ENCODE results near the gene PPT2. TPM values are rescaled to one million over a fixed set of nuclear protein-coding genes. Genes with fewer than 3 reads are reported as not detected.
"Not testable (repeated sequence)": the region's sequence is repeated elsewhere in the genome, so short reads cannot be mapped to it uniquely, and the experiment has no call there.

The PPT2 gene
- polyA plus RNA-seq, 3 donors, result 34.4 to 56.0 (median 44.0) TPM

GRCh38 chr6:32118782-32119628 lies 34.9 kb upstream of the PPT2 start:
- DNase-seq, result peak; percentile 78

DNA sequence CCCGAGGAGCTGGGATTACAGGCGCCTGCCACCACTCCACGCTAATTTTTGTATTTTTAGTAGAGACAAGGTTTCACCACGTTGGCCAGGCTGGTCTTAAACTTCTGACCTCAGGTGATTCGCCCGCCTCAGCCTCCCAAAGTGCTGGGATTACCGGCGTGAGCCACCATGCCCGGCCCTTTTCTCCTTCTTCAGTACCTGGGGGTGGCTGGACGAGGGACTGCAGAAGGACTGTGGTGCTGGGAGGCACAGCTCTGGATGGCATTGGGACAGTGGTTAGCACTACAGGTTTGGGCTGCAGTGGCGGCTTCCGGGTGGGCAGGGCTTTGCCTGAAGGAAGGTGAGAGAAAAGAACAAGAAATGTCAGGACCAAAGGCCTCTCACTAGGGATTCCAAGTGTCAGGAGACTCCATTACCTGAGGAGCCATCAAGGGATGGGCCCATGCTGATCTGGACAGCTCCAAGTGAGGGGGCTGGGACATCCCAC lies 33.3 kb upstream of the PPT2 start:
- no peak for DNase-seq

DNA sequence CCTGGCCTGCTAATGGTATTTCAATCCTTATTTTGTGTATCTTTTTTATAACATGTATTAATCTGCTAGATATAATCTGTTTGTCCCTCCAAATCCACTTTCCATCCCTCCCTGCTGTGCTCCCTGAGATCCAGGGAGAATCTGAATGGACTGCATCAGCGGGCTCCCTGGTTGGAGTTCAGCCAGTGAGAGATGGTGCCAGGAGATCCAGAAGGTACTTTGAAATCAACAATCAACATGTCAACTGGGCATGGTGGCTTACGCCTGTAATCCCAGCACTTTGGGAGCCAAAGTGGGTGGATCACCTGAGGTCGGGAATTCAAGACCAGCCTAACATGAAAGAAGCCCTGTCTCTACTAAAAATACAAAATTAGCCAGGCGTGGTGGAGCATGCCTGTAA lies 30.3 kb upstream of the PPT2 start:
- no peak for DNase-seq

DNA sequence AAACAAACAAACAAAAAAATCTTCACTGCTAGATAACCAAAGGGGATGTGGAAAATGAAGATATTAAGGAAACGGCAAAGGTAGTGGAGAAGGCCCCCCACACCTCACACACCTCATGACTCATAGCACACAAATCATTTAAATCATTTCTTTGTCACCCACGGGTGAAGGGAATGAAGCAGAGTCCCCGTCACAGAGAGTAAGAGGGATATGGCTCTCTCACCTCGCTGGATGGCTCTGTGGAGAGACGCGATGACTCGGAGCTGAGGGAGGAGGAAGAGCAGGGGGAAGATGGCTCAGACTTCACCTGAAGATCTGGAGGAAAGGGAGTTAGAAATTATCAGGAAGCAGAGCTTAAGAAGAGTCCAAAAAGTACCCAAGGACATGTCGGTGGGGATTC lies 27.1 kb upstream of the PPT2 start:
- no peak for DNase-seq

DNA sequence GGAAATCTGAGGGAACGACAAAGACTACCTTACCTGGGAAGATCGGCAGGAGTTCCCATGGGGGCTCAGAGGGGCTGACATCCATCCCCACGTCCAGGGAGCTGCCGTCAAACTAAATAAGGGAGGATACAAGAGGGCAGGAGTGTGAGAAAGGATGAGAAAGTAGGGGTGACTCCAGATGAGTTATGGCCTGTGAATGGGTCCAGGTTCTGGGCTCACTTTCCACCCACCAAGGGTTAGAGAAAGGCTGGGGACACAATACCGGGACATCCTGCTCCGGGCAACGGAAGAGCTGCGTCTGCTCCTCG lies 26.6 kb upstream of the PPT2 start:
- no peak for DNase-seq

- peak; percentile 100 for DNase-seq
Measured at GRCh38 chr6:32127717-32128592, 26.0 kb upstream of the PPT2 start, which contains the start of gene ATF6B. ATF6B (minus strand) TSS chr6:32128246; CDS start chr6:32128207, 39 bp downstream.

GRCh38 chr6:32128751-32129296 lies 25.1 kb upstream of the PPT2 start:
- no peak for DNase-seq

- DNase-seq, result no peak
Measured at GRCh38 chr6:32129297-32130088, 24.4 kb upstream of the PPT2 start.

GRCh38 chr6:32131439-32131948 lies 22.4 kb upstream of the PPT2 start:
- no peak for DNase-seq

DNA sequence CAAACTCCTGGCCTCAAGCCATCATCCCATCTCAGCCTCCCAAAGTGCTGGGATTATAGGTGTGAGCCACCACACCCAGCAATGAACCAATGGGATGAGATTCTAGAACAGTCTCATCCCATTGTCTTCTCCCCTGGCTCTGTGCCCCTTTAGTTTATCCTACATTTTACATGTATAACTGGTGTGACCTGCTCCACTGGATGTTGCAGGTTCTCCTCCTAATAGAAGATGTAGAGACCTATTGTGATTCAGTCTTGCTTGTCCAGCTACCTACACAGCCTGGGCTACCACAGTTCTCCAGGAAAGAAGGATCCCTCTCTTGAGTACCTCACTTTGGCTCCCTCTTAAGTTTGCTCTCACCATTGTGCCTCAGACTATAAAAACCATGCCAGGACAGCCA lies 21.8 kb upstream of the PPT2 start:
- no peak for DNase-seq

DNA sequence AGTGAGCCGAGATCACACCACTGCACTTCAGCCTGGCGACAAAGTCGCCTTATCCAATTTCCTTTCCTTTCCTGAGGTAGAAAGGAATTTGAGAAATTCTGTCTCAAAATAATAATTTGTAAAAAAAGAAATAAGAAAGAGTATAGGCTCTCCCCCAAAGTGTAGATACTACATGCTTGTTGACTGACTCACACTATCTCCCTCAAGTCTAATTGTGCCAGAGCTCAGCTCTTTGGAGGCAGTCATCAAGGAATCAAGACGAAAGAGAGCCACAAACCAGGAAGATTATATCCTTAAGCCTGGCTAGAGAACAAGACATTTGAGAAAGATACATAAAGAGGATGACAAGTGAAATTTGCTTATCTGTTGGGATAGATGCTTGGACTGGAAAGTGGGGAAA lies 20.2 kb upstream of the PPT2 start:
- no peak for DNase-seq

- no peak for DNase-seq
Measured at GRCh38 chr6:32137454-32137853, 16.5 kb upstream of the PPT2 start.

DNA sequence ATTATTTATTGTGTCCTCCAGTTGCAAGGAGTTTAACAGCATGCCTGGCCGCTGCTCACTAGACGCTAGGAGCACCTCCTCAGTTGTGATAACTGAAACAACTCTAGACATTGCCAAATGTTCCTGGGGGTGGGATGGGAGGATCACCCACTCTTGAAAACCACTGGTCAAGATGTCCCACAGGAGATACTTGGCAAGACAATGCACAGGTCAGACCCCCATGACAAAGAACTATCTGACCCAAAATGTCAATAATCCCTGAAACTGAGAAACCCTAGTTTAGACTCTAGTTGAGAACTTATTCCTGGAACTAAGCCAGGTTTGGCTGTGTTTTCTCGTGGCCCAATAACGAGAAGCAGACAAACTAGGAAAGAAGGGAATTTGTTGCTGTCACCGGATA lies 14.4 kb upstream of the PPT2 start:
- DNase-seq, result no peak

GRCh38 chr6:32140420-32141046 lies 13.4 kb upstream of the PPT2 start:
- no peak for DNase-seq

GRCh38 chr6:32144238-32144637 lies 9.7 kb upstream of the PPT2 start:
- DNase-seq, result not testable (repeated sequence)

- DNase-seq, result no peak
Measured at GRCh38 chr6:32146287-32146686, 7.7 kb upstream of the PPT2 start.

GRCh38 chr6:32146687-32147086 lies 7.3 kb upstream of the PPT2 start:
- no peak for DNase-seq

GRCh38 chr6:32147401-32148132 lies 6.4 kb upstream of the PPT2 start:
- no peak for DNase-seq

DNA sequence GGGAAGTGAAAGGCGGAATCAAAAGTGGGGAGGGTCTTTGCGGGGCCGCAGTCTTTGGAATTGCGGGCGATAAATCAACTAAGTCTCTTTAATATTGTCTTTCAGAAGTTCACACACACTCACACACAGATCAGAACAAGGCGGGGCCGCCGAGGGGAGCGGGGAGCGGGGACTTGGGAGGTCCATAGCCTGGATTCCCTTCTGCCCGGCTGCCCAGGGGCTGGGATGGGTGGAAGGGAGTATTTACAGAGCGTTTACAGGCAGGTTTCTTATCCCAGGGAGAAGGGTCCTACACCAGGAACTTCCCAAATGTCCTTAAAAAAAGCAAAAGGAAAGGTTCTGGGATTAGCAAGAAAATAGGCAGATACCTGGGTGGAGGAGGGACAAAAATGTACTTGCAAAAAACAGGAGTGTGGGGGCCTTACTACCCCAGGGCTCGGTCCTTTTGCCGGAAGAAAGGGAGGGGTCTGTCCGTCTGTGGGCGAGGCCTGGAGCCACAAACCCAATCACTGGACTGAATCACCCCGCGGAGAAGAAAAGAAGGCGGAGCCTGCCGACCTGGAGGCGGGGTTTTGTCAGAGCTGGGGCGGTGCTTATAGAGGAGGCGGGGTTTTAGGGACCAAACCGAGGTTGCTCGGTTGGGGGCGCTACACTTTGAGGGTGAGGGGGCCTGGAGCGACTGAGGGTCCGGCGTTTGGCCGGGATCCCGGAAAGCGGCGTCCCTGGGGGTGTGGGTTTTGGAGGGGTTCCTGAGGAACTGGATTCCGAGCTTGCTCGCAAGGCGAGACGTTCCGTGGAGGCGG lies 5.5 kb upstream of the PPT2 start:
- DNase-seq, result peak; percentile 78

Data from renal pelvis (tissue), 4 donors.